Ovary (tissue), 10 donors: ENCODE measurements around the gene EYA2. TPM values are rescaled to one million over a fixed set of nuclear protein-coding genes. Genes with fewer than 3 reads are reported as not detected.

Experiments used
- DNase-seq, 5 donors: peaks; one replicate each; pipeline ENCODE4 v3.0.0-alpha.2; 2019 to 2020
- H3K27ac ChIP-seq, 2 donors: fragments of 200-600 bp; one replicate each; pipeline versions ENCODE4 v1.5.1 to v1.8.0; 2019 to 2022
- H3K27me3 ChIP-seq: fragments of 200-600 bp; one replicate; pipeline ENCODE4 v1.8.0; 2022
- H3K36me3 ChIP-seq: fragments of 200-600 bp; sonication (generic); one replicate; pipeline ENCODE4 v1.5.1; 2019
- H3K4me1 ChIP-seq: one replicate; pipeline ENCODE4 v1.8.1; 2013; ENCODE audit warnings: mild to moderate bottlenecking, moderate library complexity; ENCODE audit not compliant: insufficient read depth
- H3K4me3 ChIP-seq: fragments of 200-600 bp; sonication (generic); one replicate; pipeline ENCODE4 v1.5.1; 2017
- H3K9me3 ChIP-seq, 2 donors: fragments of 200-600 bp in 1 of 2; sonication (generic) in 1 of 2; one replicate each; pipeline versions ENCODE4 v1.5.1 to v1.8.1; 2013 to 2019; ENCODE audit warnings: mild to moderate bottlenecking in 1 of 2, moderate library complexity in 1 of 2
- CTCF ChIP-seq, 3 donors: fragments of 450-650 bp in 2 of 3; fragments of 200-600 bp in 1 of 3; IDR thresholded peaks; one replicate each; pipeline versions ENCODE4 v1.5.1 to v1.8.0; 2016 to 2022; ENCODE audit warnings: antibody characterized with exemption in 3 of 3, mild to moderate bottlenecking in 1 of 3
- EP300 ChIP-seq: sonication (generic); formaldehyde crosslinking; IDR thresholded peaks from one replicate; pipeline ENCODE4 v1.6.1; 2017; ENCODE audit warnings: antibody characterized with exemption
- POLR2A ChIP-seq: fragments of 450-650 bp; IDR thresholded peaks from one replicate; pipeline ENCODE4 v1.6.1; 2017; ENCODE audit warnings: antibody characterized with exemption, mild to moderate bottlenecking, moderate library complexity
- WGBS, 3 donors: extraction: QIAGEN DNeasy Blood & Tissue Kit in 1 of 3; methylation state at CpG; one replicate each; pipeline versions ENCODE4 v1.1.5 to v1.1.7; 2013 to 2017; 5-methylcytosine and 5-hydroxymethylcytosine counted together
- intact Hi-C, 4 donors: fragments of 100-400 bp; cut with DNase I; formaldehyde crosslinking; loops; one replicate each; pipeline versions ENCODE4 v1.11.0 to v1.15.1; 2022 to 2023
- long read RNA-seq, 3 donors: library from polyadenylated mRNA in 2 of 3; unstranded in 2 of 3; transcript quantifications; one replicate each; pipeline ENCODE4 v2.0.0 and lab custom pipeline, GENCODE V29; 2021 to 2026
- polyA plus RNA-seq, 2 donors: library from polyadenylated mRNA; stranded (reverse); fragments of 200-250 nt in 1 of 2; fragments of 350-450 nt in 1 of 2; fragmentation: Illumina TruSeq in 1 of 2; extraction: RNeasy Lipid Tissue Mini Kit (QIAGEN cat#74804) in 1 of 2; gene quantifications; one replicate each; pipeline ENCODE4 v1.2.3, GENCODE V29; 2013 to 2014
- total RNA-seq, 7 donors: library from RNA; depleted of rRNA in 2 of 7; stranded (reverse); fragments of >200 nt in 2 of 7; fragmentation: NEBNext Ultra II Directional in 3 of 7; extraction: Animal tissue kit (Norgen Biotek cat#: 25700) in 3 of 7; gene quantifications; one replicate each; pipeline versions ENCODE4 v1.1.0 to v1.2.4, GENCODE V29; 2016 to 2023
- donor health status: DM: no; HTN: no; CAD: no; lungs with moderate emphysema.
- donor health status: DM: no; HTN: no; CAD: no.
- donor health status: Bipolar disorder and iron deficiency.
- donor health status: DM: yes; HTN: yes; CAD: no.
- donor health status: DM: no; HTN: no; CAD: no.
- donor health status: DM: yes; HTN: yes; CAD: no.

The EYA2 gene
- total RNA-seq: 1 to 10 TPM in 5 of 7 donors, under 1 TPM in 2; 0.18 to 7.6 (median 1.7) TPM
- 1 to 10 TPM in 1 of 2 donors, under 1 TPM in 1; 0.54 to 4.3 TPM for polyA plus RNA-seq
- long read RNA-seq, donor 1, partial matches to known transcripts: 0 of 1 reads
- long read RNA-seq, donor 1, other reads (novel, unspliced or antisense): 0 of 1 reads
- long read RNA-seq, donor 2, partial matches to known transcripts: 0 of 1 reads
- long read RNA-seq, donor 2, other reads (novel, unspliced or antisense): 0 of 1 reads
- long read RNA-seq, donor 3, partial matches to known transcripts: 0 of 4 reads
- long read RNA-seq, donor 3, other reads (novel, unspliced or antisense): 3 of 4 reads

GRCh38 chr20:46894579-46894958 is at the start of gene EYA2:
EYA2 (plus strand) TSS chr20:46894843; CDS start chr20:46990011, 95,168 bp downstream.
- Histone ChIP-seq H3K36me3 (no peaks in the 10 kb centered on the region), H3K27ac (no peak within 1 kb of the TSS), H3K4me1 (no peaks in the 10 kb centered on the region), H3K9me3 (no peaks in the 10 kb centered on the region), H3K27me3 (no peaks in the 10 kb centered on the region), H3K4me3 (peak within 1 kb of the TSS; percentile 36)
- WGBS, 3 donors: 0 to 1% (median 0%) methylated on average over 1 to 51 of the region's 52 CpGs
- intact Hi-C loops: no loop called here
- TF ChIP-seq POLR2A (no peak), CTCF (IDR thresholded peaks at IDR 0.05) (no peak), EP300 (no peak)
- DNase-seq: no peak

GRCh38 chr20:46844965-46845364 is 49.7 kb upstream of the EYA2 start:
- TF ChIP-seq EP300 (no peak), POLR2A (no peak), CTCF (IDR thresholded peaks at IDR 0.05) (no peak)
- H3K36me3 ChIP-seq: no peaks in the 10 kb centered on the region
- no peaks in the 10 kb centered on the region for H3K9me3 ChIP-seq
- DNase-seq: no peak
- intact Hi-C loops: no loop called here
- H3K4me3 ChIP-seq: no peak overlapping the region
- 72 to 81% (median 78%) methylated on average over 9 of the region's 9 CpGs for WGBS, 3 donors
- H3K27ac ChIP-seq: no peak overlapping the region
- no peaks in the 10 kb centered on the region for H3K27me3 ChIP-seq
- H3K4me1 ChIP-seq: no peaks in the 10 kb centered on the region

- H3K4me1 ChIP-seq: no peaks in the 10 kb centered on the region
- H3K36me3 ChIP-seq: no peaks in the 10 kb centered on the region
- WGBS, 3 donors: 68 to 90% (median 88%) methylated on average over 3 to 4 of the region's 4 CpGs
- DNase-seq: no peak
- intact Hi-C loops: no loop called here
- TF ChIP-seq EP300 (no peak), POLR2A (no peak), CTCF (IDR thresholded peaks at IDR 0.05) (no peak)
- H3K9me3 ChIP-seq: no peaks in the 10 kb centered on the region
- H3K27me3 ChIP-seq: no peaks in the 10 kb centered on the region
- H3K4me3 ChIP-seq: no peak overlapping the region
- H3K27ac ChIP-seq: no peak overlapping the region
These were observed 45.4 kb upstream of the EYA2 start for GRCh38 chr20:46849269-46849668.

GRCh38 chr20:46849751-46850150 is 44.9 kb upstream of the EYA2 start:
- no peak for DNase-seq
- H3K4me3 ChIP-seq: no peak overlapping the region
- TF ChIP-seq POLR2A (no peak), EP300 (no peak), CTCF (IDR thresholded peaks at IDR 0.05) (no peak)
- H3K27me3 ChIP-seq: no peaks in the 10 kb centered on the region
- H3K27ac ChIP-seq: no peak overlapping the region
- H3K9me3 ChIP-seq: no peaks in the 10 kb centered on the region
- H3K36me3 ChIP-seq: no peaks in the 10 kb centered on the region
- intact Hi-C loops: loop anchor here in 1 of 4 donors (10.0 kb wide), 1 partner anchor 55 kb away; no protein-coding TSS in a partner anchor
- WGBS, 3 donors: 36 to 72% (median 45%) methylated on average over 5 of the region's 5 CpGs
- no peaks in the 10 kb centered on the region for H3K4me1 ChIP-seq
